ENCODE measurements around the gene SARS2.

- TF ChIP-seq POLR2A (IDR thresholded peaks at IDR 0.05) (no peak), EP300 (IDR thresholded peaks at IDR 0.05) (no peak), CTCF (IDR thresholded peaks at IDR 0.05) (no peak), POLR2AphosphoS5 (IDR thresholded peaks at IDR 0.05) (no peak)
These were observed 52.6 kb downstream of the SARS2 start, which contains the start of gene RINL for GRCh38 chr19:38877781-38878574.

Measured in gastroesophageal sphincter (tissue), 3 donors.